Activated gamma-delta T cell (primary cell): Measurements from ENCODE around the gene EARS2.
"Not testable (repeated sequence)": the region's sequence is repeated elsewhere in the genome, so short reads cannot be mapped to it uniquely, and the experiment has no call there.

Experiments used
- DNase-seq: peaks from one replicate; lab custom pipeline; 2025; lab: John Stamatoyannopoulos, UW

EARS2 gene

DNA sequence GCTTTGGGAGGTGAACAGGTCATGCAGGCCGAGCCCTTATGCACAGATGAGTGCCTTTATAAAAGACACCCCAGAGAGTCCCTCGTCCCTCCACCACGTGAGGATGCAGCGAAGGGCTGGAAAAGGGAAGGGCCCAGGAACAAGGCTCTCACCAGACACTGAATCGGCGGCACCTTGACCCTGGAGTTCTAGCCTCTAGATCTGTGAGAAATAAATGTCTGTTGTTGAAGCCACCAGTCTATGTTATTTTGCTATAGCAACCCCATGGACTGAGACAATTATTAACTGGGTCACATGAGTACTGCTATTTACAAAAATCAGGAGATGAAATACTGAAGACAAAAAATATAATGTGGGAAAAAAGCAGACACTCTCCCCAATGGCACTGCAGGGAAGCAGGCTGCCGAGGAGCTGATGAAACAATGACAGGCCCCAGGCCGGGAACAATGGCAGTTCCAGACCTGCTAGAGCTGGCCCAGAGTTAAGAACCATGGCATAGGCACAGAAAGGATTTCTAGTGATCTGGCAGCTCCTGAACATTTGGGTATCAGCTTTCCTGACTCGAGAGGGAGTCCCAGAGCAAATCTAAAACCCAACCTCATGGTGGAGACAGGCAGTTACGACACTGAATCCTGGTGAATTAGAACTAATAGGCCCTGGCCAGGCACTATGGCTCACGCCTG lies 29.0 kb downstream of the EARS2 start:
- no peak for DNase-seq

DNA sequence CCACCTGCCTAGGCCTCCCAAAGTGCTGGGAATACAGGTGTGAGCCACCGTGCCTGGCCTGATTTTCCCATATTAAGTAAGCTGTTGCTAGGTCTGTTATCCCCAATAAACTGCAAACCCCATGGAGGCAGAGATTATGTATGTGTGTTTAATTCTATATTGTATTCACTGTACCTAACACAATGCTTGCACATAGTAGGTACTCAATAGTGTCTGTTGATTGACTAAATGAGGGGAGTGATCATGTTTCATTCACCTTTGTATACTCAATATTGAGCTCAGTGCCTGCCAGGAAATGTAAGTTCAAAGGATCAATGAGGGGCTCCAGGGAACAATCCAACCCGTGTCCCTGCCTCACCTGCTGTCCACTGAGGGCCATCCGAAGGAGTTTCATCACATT lies 32.3 kb downstream of the EARS2 start:
- DNase-seq, result no peak

DNA sequence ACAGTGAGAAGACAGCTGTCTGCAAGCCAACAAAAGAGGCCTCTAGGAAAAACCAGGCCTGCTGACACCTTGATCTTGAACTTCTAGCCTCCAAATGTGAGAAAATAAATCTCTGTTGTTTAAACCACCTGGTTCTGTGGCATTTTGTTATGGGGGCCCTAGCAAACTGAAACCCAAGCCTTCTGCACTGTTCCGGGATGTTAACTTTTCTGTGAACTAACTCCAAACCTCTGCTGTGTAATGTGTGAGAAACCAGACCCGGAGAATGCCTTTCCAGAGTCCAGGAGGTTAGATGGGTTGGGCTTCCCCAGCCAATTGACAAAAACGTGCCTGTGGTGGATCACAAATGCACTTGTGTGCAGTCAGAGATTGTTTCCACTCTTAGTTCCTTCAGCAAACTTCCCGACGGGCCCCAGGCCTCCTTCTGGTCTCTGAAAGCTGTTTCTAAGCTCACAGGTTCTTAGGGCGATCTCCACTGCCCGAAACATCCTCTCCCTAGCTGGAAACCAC lies 33.2 kb downstream of the EARS2 start:
- DNase-seq, result no peak

DNA sequence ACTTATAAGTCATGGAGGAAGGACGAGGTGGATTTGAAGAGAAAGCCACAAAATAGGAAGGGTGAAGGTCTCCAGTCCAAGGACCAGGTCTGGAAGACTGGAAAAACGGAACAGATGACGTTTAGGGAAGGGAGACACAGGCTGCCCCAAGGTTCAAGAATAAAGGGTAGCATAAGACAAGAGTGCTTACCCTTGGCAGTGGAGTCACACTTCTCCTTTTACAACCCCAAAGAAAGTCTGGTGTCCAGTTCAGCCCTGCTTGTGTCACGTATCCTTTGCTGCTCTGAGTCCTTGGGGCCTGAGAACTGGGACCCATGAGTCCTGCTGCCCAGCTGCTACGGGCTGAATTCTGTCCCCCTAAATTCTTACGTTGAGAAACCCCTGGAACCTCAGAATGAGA lies 33.8 kb downstream of the EARS2 start:
- DNase-seq, result no peak

DNA sequence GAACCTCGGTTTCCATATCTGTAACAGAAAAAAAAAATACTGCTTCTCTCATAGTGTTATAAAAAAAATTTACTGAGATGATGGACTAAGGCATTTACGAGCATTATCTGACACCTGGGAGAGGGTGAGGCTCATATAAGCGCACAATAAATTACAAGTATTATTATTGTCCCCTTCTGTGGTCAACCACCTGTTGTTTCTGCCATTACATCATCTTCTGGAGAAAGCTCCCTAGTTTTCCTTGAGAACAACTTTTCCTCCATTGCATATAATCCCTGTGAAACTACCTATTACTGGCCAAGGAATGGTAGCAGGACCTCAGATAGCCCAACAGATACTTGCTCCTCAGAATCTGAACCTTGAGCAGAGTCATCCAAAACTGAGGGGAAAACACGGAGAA lies 35.2 kb downstream of the EARS2 start:
- DNase-seq, result no peak

DNA sequence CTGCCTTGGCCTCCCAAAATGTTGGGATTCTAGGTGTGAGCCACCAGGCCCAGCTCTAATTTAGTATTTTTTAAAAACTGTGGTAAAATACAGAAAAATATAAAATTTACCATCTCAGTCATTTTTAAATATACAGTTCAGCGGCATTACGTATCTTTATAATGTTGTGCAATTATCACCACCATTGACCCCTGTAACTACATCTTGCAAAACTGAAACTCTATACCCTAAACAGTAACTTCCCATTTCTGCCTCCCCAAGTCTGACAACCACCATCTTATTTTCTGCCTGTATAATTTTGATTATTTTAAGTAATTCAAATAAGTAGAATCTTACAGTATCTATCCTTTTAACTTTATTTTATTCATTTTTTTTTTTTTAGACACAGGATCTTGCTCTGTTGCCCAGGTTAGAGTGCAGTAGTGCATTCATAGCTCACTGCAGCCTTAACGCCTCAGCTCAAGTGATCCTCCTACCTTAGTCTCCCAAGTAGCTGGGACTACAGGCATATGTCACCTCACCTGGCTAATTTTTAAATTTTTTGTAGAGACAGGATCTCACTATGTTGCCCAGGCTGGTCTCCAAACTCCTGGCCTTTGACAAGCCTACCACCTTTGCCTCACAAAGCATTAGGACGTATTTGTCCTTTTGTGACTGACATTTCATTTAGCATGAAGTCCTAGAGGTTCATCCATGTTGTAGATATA lies 36.0 kb downstream of the EARS2 start:
- no peak for DNase-seq

DNA sequence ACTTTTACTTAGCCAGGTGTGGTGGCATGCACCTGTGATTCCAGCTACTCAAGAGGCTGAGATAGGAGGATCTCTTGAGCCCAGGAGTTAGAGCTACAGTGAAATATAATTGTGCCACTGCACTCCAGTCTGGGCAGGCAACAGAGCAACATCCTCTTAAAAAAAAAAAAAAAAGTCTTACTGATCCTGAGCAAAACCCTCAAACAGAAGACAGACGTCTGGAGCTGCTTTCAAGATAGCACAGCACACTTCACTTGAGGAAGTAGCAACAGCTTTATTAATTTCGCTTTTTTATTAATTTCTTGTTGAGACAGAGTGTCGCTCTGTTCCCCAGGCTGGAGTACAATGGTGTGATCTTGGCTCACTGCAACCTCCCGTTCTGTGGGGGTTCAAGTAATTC lies 36.6 kb downstream of the EARS2 start:
- DNase-seq, result no peak

DNA sequence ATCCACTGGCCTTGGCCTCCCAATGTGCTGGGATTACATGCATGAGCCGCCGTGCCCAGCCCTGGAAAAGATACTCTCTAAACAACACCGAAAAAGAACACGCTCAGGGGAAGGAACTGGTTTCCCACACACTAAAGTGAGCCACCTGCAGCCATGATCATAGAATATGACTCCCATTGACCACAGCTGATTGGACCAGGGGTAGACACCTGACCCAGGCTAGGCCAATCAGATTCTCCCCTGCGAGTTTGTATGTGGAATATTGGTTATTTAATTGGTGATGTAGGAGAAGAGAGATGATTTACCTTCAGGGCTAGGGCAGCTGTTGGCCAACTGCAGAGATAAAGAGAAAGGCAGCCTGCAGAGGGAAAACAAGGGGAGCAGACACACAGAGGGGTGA lies 37.9 kb downstream of the EARS2 start:
- DNase-seq, result no peak

DNA sequence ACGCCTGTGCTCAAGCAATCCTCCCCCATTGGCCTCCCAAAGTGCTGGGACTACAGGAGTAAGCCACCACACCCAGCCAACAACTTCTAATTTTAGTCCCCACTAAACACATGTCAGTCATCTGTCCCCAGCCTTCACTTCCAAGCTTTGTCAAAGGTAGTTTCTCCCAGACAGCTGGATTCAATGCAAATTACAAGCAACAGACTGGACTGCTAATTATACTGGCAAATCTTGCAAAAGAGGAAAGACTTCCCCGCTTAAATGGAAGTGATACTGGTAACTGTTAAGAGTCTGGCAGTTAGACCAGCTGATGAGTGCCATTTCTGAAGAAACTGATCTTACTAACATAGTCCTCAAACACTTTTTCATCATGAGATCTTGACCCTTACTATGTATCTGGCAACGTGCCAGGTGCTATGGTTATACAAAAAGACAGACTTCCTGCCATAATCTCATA lies 38.7 kb downstream of the EARS2 start:
- DNase-seq, result no peak

DNA sequence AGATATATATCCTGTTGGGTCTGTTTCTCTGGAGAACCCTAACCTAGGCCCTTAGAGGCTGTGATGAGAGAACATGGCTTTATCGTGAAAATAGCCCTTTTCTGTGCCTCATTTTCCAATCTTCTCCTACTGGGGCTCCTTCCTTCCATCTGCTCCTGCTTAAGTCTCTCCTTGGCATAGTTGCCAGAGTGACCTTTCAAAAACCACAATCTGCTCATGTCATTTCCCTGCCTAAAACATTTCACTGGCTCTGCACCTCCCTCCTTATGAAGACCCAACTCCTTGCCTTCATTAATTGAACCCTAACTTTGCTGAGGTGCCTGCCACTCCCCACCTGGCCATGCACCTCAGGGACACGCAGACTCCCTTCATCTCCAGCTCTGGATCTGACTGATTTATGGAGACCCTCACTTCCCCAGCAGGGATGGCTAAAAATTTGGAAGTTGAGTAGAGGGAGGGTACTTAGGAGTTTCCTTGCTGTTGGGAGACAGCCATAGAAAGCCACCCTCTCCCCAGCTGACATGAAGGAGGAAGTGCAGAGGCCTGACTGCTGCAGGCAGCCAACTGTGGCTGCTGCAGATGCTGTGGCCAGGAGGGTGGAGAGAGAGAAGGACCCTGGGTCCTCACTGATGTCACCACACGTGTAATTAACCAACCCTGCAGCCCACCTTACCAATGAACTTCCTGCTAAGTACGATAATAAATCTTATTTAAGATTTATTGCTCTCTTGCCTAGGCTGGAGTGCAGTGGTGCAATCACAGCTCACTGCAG lies 40.6 kb downstream of the EARS2 start:
- no peak for DNase-seq

DNA sequence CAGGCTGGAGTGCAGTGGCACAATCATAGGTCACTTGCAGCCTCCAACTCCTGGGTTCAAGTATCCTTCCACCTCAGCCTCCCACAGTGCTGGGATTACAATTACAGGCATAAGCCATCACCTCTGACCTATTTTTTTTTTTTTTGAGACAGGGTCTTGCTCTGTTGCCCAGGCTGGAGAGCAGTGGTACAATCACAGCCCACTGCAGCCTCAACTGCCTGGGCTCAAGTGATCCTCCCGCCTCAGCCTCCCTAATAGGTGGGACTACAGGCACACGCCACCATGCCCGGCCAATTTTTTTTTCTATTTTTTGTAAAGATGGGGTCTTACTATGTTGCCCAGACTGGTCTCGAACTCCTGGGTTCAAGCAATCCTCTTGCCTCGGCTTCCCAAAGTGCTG lies 41.3 kb downstream of the EARS2 start:
- DNase-seq, result no peak

DNA sequence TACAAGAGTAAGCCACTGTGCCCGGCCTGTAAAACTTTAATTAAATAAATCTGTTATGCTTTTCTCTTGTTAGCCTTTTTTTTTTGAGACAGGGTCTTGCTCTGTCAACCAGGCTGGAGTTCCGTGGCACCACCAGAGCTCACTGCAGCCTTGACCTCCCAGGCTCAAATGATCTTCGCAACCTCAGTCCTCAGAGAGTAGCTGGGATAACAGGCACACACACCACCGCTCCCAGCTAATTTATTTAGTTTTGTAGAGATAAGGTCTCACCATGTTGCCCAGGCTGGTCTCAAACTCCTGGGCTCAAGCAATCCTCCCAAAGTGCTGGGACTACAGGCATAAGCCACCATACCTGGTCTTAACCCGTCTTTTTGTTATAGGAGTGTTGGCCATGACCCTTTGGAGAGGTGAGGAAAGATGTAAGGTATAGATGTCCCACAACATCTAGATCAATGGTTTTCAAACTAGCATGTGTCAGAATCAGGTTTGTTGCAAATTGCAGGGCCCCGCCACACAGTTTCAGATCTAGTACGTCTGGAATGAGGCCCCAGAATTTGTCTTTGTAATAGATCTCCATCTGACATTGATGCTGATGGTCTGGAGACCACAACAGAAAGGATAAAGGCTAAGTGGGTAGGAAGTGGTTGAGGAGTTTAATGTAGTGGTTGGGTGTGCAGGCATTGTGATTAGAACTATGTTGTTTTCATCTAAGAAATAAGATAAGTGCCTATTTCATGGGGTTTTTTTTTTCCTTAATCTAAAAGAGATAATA lies 42.6 kb downstream of the EARS2 start:
- no peak for DNase-seq

DNA sequence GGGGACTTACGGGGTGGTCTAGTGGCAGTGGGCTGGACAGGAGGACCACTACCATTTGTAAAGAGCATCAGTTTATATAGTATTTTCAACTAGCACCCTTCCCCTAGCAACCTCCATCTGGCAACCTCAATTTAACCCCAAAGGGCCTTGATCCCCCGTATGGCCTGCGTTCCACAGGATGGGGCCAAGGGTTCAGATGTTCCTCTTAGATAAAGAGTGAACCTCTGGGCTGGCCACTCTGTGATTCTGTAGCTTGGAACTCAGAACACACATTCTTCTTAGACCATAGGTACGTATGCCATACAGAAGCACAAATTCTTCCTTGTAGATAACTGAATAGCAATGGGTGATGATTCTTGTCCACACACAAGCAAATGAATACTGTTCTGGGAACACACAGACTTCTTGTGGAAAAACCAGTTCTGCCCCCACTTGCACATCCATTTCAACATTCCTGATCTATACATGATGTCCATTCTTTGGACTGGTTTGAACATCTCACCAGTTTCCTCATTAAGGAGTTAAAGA lies 44.9 kb downstream of the EARS2 start:
- DNase-seq, result no peak

DNA sequence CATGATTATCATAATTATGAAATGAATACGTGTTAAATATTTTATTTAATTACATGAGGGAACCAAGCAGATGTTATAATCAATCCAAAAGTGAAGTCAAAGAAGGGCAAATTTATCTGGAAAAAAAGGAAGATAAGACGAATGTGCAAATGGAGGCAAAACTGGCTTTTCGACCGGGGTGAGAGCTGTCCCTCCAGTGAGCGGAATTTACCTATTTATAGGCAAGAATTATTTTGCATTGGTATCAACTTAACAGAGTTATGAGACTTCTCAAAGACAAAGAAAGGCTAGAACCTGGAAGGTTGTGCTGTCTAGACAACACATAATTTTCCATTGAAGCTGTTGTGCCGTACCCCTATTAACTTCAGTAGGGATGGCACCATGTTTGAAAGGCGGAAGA lies 45.4 kb downstream of the EARS2 start:
- DNase-seq, result no peak

DNA sequence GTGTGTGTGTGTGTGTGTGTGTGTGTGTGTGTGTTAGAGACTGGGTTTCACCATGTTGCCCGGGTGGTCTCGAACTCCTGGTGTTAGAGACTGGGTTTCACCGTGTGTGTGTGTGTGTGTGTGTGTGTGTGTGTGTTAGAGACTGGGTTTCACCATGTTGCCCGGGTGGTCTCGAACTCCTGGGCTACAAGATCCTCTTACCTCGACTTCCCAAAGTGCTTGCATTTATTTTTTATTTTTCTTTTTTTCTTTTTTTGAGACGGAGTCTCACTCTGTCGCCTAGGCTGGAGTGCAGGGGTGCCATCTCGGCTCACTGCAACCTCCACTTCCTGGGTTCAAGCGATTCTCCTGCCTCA lies 46.3 kb downstream of the EARS2 start:
- not testable (repeated sequence) for DNase-seq

DNA sequence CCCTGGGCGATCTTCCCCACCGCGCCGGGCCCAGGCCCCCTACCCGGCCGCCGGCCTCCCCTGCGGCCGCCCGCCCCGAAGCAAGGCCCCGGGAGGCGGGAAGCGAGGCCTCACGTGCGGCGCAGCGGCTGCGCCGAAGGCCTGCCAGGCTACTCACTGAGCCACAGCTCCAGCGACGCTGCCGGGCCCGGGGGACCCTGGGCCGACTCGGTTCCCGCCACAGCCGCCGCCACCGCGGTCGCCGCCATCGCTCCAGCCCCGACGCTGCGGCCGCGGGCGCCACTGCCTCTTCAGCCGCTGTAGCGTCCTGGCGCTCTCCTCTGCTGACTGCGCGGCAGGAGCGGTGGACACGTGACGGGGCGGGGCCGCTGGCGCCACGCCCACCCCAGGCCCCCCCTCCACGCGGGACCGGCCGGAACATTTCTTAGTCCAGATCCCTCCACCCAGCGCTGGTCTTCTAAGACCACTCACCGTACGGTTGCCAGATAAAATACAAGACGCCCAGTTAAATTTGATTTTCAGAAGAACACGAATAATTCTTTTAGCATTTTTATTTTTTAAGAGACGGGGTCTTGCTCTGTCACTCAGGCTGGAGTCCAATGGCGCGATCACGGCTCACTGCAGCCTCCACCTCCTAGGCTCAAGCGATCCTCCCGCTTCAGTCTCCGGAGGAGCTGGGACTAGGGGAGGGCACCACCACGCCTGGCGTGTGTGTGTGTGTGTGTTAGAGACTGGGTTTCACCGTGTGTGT lies 46.8 kb downstream of the EARS2 start, which contains the start of gene GGA2:
Gene GGA2 (minus strand): TSS at position 331 of the 751 bp plus-strand sequence. CDS start 83 bp downstream, at position 248.
- peak; percentile 74 for DNase-seq

DNA sequence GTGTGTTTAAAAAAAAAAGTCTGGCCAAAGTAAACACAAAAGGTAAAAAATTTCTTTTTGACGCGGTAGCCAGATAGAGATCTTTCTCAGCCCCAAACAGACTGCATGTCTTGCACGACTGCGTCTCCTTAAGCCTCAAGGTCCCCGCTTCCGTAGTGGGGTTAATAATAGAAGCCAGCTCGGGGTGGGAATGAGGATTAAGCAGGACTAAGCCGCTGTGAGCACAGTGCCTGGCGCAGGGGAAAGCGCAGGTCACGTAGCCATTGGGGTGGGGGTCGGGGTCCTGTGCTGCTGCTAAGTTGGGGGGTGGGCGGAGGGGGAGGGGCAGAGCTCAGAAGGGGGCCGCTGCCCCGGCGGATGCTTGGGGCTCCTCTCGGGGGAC lies 47.4 kb downstream of the EARS2 start:
- DNase-seq, result no peak

DNA sequence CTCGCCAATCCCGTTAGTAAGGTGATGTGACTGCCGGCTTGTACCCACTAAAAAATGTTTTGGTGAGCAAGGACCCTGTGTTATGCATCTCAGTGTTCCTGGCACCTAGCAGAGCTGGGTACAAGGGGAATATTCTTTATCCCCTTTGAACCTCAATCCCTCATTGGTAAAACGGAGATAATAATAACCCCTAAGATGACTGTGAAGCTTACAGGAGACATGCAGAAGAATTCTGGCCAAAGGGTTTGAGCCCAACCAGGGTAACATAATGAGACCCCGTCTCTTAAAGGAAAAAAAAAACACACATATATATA lies 47.8 kb downstream of the EARS2 start:
- no peak for DNase-seq

DNA sequence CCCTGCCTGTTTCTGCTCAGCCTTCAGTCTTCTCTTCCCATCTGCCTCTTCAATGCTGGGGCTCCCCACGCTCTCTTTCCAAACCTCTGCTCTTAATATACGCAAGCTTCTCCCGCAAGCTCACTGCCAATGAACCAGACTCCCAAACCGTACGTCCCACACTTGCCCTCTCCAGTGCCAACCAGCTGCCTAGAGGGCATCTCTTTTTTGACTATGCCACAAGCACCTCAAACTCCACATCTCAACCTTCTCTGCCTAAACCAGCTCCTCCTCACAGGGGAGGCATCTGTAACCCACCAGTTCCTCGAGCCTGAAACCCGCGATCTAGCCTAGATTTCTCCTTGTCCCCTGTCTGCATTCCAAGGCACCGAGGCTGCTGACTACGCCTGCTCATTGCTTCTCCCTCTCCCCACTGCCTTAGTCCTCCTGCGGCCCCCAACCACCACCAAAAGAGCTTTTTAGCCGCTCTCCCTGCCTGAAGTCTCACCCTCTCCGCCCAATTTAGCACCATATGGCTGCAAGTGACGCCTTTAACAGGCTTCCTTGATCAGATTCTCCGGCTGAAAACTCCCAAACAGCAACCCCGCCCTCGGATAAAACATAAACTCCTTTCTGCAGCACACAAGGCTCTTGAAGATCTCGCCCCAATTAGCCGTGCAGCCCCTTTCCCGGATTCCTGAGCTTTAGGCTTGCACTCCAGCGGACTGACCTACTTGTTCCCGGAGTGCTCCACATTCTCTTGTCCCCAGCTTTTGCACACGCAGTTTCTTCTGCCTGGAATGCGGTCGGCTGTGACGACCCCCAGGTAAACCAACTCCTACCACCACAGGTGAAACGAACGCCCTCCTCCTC lies 48.3 kb downstream of the EARS2 start:
- no peak for DNase-seq

DNA sequence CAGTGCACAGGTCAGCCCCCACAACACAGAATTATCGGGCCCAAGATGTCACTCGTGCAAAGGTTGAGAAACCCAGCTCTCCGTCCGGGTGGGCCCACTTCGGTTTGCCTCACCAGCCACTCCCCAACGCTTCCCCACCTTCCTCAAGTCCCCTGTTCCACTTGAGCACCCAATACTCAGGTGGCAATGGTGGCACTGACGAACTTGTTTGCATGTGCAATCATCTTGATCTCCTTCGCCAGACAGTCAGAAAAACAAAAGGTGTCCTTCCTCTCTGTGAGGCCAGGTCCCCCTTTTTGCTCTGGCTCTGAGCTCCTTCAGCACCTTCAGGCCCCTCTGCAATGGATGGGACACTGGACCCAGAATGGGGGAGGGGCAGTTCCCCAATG lies 50.5 kb downstream of the EARS2 start:
- no peak for DNase-seq
